Astrocyte (in vitro differentiated cells and primary cell): ENCODE data around the gene CDH23. TPM values are rescaled to one million over a fixed set of nuclear protein-coding genes. Genes with fewer than 3 reads are reported as not detected.

Experiments used
- DNase-seq: peaks from one replicate; pipeline ENCODE4 v3.0.0-alpha.2; 2010; ENCODE audit warnings: low read depth
- FAIRE-seq: peaks from 2 replicates; lab custom pipeline; 2011; peaks lifted over from hg19 to GRCh38; lab: Jason Lieb, UNC
- H2AFZ ChIP-seq: 2 replicates; pipeline ENCODE4 v1.6.0; 2012; ENCODE audit warnings: low read depth, low read length, inconsistent platforms
- H3K27ac ChIP-seq: 2 replicates; pipeline ENCODE4 v1.5.1; 2011; ENCODE audit warnings: low read depth, low read length, inconsistent platforms
- H3K27me3 ChIP-seq: 2 replicates; pipeline ENCODE4 v1.6.0; 2011; ENCODE audit warnings: low read length, inconsistent platforms; ENCODE audit not compliant: insufficient read depth
- H3K36me3 ChIP-seq: 2 replicates; pipeline ENCODE4 v1.5.1; 2011; ENCODE audit warnings: low read length, inconsistent platforms; ENCODE audit not compliant: insufficient read depth
- H3K4me1 ChIP-seq: 2 replicates; pipeline ENCODE4 v1.5.1; 2011; ENCODE audit warnings: low read length, inconsistent platforms; ENCODE audit not compliant: insufficient read depth
- H3K4me2 ChIP-seq: 2 replicates; pipeline ENCODE4 v1.6.0; 2012; ENCODE audit warnings: low read length, inconsistent platforms
- H3K4me3 ChIP-seq: 2 replicates; pipeline ENCODE4 v1.5.1; 2011; ENCODE audit warnings: low read depth, mild to moderate bottlenecking, low read length, inconsistent platforms; ENCODE audit not compliant: insufficient read depth
- H3K79me2 ChIP-seq: 2 replicates; pipeline ENCODE4 v1.6.0; 2012; ENCODE audit warnings: mild to moderate bottlenecking, low read length, inconsistent platforms; ENCODE audit not compliant: insufficient read depth
- H3K9ac ChIP-seq: 2 replicates; pipeline ENCODE4 v1.6.0; 2012; ENCODE audit warnings: mild to moderate bottlenecking, low read length, inconsistent platforms
- H3K9me3 ChIP-seq: 2 replicates; pipeline ENCODE4 v1.5.1; 2012; ENCODE audit warnings: low read depth, mild to moderate bottlenecking, low read length, inconsistent platforms; ENCODE audit not compliant: insufficient read depth
- H4K20me1 ChIP-seq: 2 replicates; pipeline ENCODE4 v1.6.0; 2012; ENCODE audit warnings: low read length, inconsistent platforms; ENCODE audit not compliant: insufficient read depth
- H3K27ac Mint-ChIP-seq: one replicate; pipeline ENCODE4 v1.8.0; 2021; ENCODE audit warnings: mild to moderate bottlenecking, mixed read lengths; ENCODE audit not compliant: unreplicated experiment
- H3K27me3 Mint-ChIP-seq: one replicate; pipeline ENCODE4 v1.8.0; 2021; ENCODE audit warnings: low read depth, mixed read lengths; ENCODE audit not compliant: unreplicated experiment
- H3K36me3 Mint-ChIP-seq: one replicate; pipeline ENCODE4 v1.8.0; 2021; ENCODE audit warnings: low read depth, mixed read lengths; ENCODE audit not compliant: unreplicated experiment
- H3K4me1 Mint-ChIP-seq: one replicate; pipeline ENCODE4 v1.8.0; 2021; ENCODE audit warnings: low read depth, mixed read lengths; ENCODE audit not compliant: unreplicated experiment
- H3K4me3 Mint-ChIP-seq: one replicate; pipeline ENCODE4 v1.8.0; 2021; ENCODE audit warnings: mild to moderate bottlenecking, moderate library complexity, mixed read lengths; ENCODE audit not compliant: unreplicated experiment
- H3K9me3 Mint-ChIP-seq: one replicate; pipeline ENCODE4 v1.8.0; 2021; ENCODE audit warnings: mild to moderate bottlenecking, mixed read lengths; ENCODE audit not compliant: unreplicated experiment
- CTCF ChIP-seq: IDR thresholded peaks from 2 replicates; pipeline ENCODE4 v1.5.1; 2011; ENCODE audit warnings: low read depth, mild to moderate bottlenecking, inconsistent platforms, low read length, moderate library complexity; ENCODE audit not compliant: insufficient read depth
- EZH2 ChIP-seq: IDR thresholded peaks from 2 replicates; pipeline ENCODE4 v1.6.1; 2012; ENCODE audit warnings: mild to moderate bottlenecking, low read length, inconsistent platforms; ENCODE audit not compliant: insufficient read depth
- total RNA-seq: library from RNA; stranded (reverse); gene quantifications from 2 replicates; pipeline ENCODE4 v1.2.1, GENCODE V29; 2021

Gene CDH23
- total RNA-seq, 1 donor from 2014 or later, result not detected

GRCh38 chr10:71554671-71555070, 158.0 kb downstream of the CDH23 start:
- no peaks in the 10 kb centered on the region for H4K20me1 ChIP-seq
- no peak overlapping the region for H3K4me3 ChIP-seq
- DNase-seq (no peak), FAIRE-seq (no peak)
- no peaks in the 10 kb centered on the region for H3K9me3 Mint-ChIP-seq
- no peaks in the 10 kb centered on the region for H3K4me1 Mint-ChIP-seq
- no peaks in the 10 kb centered on the region for H3K4me1 ChIP-seq
- no peak overlapping the region for H3K4me3 Mint-ChIP-seq
- H2AFZ ChIP-seq, result no peak overlapping the region
- no peaks in the 10 kb centered on the region for H3K9me3 ChIP-seq
- no peaks in the 10 kb centered on the region for H3K36me3 ChIP-seq
- no peaks in the 10 kb centered on the region for H3K36me3 Mint-ChIP-seq
- no peaks in the 10 kb centered on the region for H3K79me2 ChIP-seq
- TF ChIP-seq EZH2 (no peak), CTCF (no peak)
- H3K27ac Mint-ChIP-seq, result no peak overlapping the region
- H3K27me3 ChIP-seq, result peaks cover 42% of the 10 kb centered on the region
- peaks cover 55% of the 10 kb centered on the region for H3K27me3 Mint-ChIP-seq
- H3K27ac ChIP-seq, result no peak overlapping the region
- no peak overlapping the region for H3K4me2 ChIP-seq
- H3K9ac ChIP-seq, result no peak overlapping the region

- TF ChIP-seq EZH2, result no peak
- no peak for TF ChIP-seq CTCF
- Histone ChIP-seq H3K4me2 (no peak overlapping the region), H3K9ac (no peak overlapping the region), H3K4me3 (no peak overlapping the region), H4K20me1 (no peaks in the 10 kb centered on the region), H3K36me3 (no peaks in the 10 kb centered on the region), H3K79me2 (no peaks in the 10 kb centered on the region), H3K4me1 (no peaks in the 10 kb centered on the region), H3K27ac (no peak overlapping the region), H3K9me3 (no peaks in the 10 kb centered on the region), H3K27me3 (peaks cover 46% of the 10 kb centered on the region), H2AFZ (no peak overlapping the region)
- H3K27me3 Mint-ChIP-seq, result peaks cover 56% of the 10 kb centered on the region
- no peak for DNase-seq
- no peaks in the 10 kb centered on the region for H3K36me3 Mint-ChIP-seq
- no peaks in the 10 kb centered on the region for H3K4me1 Mint-ChIP-seq
- H3K4me3 Mint-ChIP-seq, result no peak overlapping the region
- no peak for FAIRE-seq
- no peaks in the 10 kb centered on the region for H3K9me3 Mint-ChIP-seq
- no peak overlapping the region for H3K27ac Mint-ChIP-seq
Measured at GRCh38 chr10:71555087-71555723, 158.5 kb downstream of the CDH23 start.

GRCh38 chr10:71555724-71556119, 159.0 kb downstream of the CDH23 start:
- no peak overlapping the region for H2AFZ ChIP-seq
- H3K4me1 Mint-ChIP-seq, result no peaks in the 10 kb centered on the region
- peaks cover 46% of the 10 kb centered on the region for H3K27me3 ChIP-seq
- no peak overlapping the region for H3K27ac ChIP-seq
- no peaks in the 10 kb centered on the region for H3K4me1 ChIP-seq
- FAIRE-seq (no peak), DNase-seq (no peak)
- no peak overlapping the region for H3K4me3 ChIP-seq
- no peaks in the 10 kb centered on the region for H3K36me3 Mint-ChIP-seq
- H4K20me1 ChIP-seq, result no peaks in the 10 kb centered on the region
- peaks cover 58% of the 10 kb centered on the region for H3K27me3 Mint-ChIP-seq
- TF ChIP-seq EZH2, result no peak
- no peak for TF ChIP-seq CTCF
- H3K4me2 ChIP-seq, result no peak overlapping the region
- no peak overlapping the region for H3K9ac ChIP-seq
- H3K9me3 Mint-ChIP-seq, result no peaks in the 10 kb centered on the region
- H3K79me2 ChIP-seq, result no peaks in the 10 kb centered on the region
- no peak overlapping the region for H3K4me3 Mint-ChIP-seq
- H3K27ac Mint-ChIP-seq, result no peak overlapping the region
- H3K36me3 ChIP-seq, result no peaks in the 10 kb centered on the region
- no peaks in the 10 kb centered on the region for H3K9me3 ChIP-seq
